GM23248 (cell line): Measurements from ENCODE around the gene ADAM33.

Source experiments
- EZH2 ChIP-seq: fragments of 200-600 bp; sonication (generic); IDR thresholded peaks from 2 replicates; pipeline ENCODE4 v1.6.1; 2018; ENCODE audit warnings: antibody characterized with exemption, mild to moderate bottlenecking; ENCODE audit not compliant: insufficient read depth, poor library complexity, severe bottlenecking
- EZH2phosphoT487 ChIP-seq: fragments of 200-600 bp; sonication (generic); IDR thresholded peaks from 2 replicates; pipeline ENCODE4 v1.6.1; 2018; ENCODE audit warnings: antibody characterized with exemption, moderate library complexity, mild to moderate bottlenecking, low read depth; ENCODE audit not compliant: insufficient read depth

GRCh38 chr20:3651204-3651962 lies 30.4 kb downstream of the ADAM33 start:
- no peak for TF ChIP-seq EZH2
- TF ChIP-seq EZH2phosphoT487 = no peak
